NCI-H1930 (cell line): ENCODE results near the gene INMT.

Source experiments
- DNase-seq, 2 experiments: peaks; one replicate each; lab custom pipeline; 2025; lab: John Stamatoyannopoulos, UW

INMT gene

DNA sequence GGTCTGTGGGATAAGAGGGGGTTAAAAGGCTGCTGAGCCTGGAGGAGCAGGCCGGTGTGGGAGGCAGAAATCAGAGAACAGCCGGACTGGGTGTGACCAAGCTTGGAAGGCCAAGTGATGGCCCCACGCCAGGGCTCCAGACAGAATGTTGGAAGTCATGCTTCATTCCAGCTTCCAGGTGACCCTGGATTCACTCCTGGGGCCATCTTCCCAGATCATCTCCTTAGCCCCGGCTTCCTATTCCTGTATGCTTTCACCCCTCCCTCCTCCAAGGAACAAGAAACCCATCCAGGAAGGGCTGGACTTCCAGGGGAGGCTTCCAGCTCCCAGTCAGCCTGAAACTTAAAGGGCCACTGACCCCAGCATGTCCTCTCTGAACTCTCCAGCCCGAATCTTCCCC lies 1.0 kb downstream of the INMT start:
- no peak for DNase-seq

GRCh38 chr7:30754315-30754877 lies 2.5 kb downstream of the INMT start:
- no peak for DNase-seq

DNA sequence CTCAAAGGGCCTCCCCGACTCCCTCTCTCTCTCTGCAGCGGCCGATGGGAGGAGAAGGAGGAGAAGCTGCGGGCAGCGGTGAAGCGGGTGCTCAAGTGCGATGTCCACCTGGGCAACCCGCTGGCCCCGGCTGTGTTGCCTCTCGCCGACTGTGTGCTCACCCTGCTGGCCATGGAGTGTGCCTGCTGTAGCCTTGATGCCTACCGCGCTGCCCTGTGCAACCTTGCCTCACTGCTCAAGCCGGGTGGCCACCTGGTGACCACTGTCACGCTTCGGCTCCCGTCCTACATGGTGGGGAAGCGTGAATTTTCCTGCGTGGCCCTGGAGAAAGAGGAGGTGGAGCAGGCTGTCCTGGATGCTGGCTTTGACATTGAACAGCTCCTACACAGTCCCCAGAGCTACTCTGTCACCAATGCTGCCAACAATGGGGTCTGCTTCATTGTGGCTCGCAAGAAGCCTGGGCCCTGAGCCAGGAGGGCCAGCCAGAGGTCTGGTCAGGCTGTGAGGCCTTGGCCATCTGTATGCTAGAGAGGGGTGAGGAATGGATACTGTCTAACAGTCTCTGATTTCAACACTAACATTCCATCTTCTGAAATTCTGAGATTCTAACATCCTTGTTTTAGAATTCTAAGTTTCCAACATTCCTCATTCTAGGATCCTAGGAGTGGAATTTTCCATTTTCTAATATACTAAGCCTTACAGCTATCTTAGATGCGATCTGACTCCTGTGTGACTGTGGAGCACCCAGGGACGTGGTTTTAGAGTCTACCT lies 3.6 kb downstream of the INMT start:
- no peak for DNase-seq

DNA sequence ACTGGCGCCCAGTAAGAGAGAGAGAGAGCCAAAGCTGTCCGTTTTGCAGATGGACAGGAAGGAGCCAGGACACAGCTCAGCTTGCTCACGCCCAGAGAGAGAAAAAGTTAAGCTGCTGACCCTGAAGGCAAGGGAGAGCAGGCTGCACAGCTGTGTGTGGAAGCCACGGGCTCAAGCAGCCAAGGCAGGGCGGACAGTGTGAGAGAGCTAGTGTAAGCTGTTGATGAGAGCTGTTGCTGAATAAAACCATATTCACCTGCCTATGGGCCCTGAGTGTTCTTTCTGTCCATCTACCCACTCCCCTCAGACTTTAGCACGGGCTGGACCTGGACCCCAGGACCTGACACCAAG lies 5.4 kb downstream of the INMT start:
- no peak for DNase-seq

DNA sequence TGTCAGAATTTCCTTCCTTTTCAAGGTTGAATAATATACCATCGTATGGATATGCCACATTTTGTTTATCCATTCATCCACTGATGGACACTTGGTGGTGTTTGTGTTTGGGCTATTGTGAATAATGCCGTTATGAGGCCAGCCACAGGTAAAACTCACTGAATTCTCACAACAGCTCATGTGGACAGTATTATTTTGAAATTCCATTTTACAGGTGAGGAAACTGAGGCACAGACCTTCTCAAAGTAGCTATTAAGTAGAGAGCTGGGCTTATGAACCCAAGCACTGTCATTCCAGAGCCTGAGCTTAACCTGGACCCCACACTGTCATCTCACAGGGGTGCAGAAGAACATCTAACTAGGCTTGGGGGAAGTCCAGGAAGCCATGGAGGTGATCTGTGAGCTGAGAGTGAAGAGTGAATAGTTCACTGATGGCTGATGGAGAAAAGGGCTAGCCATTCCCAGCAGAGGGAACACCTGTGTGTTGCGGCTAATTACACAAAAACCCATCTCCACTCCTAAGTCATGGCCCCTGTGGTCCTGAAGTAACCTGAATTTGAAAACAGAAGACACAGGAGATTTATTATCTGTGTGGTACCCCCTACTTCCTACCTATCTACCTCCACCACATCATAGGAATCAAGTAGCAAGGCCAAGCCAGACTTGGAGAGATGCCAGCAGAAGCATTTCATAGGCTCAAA lies 8.7 kb downstream of the INMT start:
- no peak for DNase-seq

GRCh38 chr7:30761214-30762156 lies 9.6 kb downstream of the INMT start:
- DNase-seq = no peak

DNA sequence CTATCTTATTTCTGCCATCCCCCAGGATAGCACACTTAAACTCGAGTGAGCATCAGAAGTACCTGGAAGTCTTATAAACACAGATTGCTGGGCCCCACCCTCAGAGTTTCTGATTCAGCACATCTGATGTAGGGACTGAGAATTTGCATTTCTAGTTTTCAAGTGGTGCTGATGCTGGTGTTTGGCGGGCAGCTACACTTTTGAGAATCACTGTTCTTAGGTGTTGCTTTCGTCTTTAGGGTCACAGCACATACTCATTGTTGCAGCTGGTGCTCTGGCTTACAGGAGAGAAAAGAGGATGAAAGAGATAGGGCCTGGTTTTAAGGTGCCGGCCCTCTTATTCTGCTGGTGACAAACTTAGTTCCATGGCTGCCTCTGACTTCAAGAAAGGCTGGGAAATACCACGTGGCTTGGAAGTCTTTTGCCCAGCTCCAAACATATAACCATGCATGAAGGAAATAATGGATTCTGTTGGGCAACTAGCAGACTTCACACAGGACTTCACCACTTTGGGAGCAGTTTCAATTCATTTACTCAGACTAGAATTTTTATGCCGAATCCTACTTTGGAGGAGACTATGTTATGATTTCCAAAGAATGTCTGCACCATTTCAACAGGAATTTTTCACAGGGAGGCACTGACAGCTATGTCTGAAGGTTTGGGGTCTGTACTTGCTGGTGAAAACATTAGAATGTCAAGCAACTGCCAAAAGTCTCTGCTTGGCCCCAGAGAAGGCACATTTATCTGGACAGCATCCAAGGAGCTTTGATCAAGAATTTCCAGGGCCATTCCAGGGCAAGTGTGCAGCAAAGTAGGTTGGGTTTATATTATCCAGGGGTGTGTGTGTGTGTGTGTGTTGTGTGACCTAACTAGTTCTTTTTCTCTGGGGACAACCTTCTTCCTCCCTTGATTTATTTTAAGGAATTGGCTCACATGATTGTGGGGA lies 12.4 kb downstream of the INMT start:
- DNase-seq = no peak

DNA sequence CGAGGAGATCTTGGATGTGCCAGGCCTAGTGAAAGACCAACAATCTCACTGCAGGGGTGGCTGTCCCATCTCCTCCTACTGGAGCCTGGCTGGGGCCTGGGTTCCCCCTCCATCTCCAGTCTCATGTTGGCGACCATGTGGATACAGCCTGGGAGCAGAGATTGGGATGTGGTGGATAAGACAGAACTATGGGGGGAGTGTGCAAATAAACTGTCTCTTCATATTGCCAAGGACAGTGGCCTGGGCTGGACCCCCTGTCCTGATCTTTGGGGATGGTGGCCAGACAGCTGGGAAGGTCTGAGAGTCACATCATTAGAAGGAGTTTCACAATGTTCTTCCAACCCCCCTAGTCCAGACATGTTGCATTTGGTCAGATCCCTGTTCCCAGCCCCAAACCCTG lies 13.5 kb downstream of the INMT start:
- no peak for DNase-seq

GRCh38 chr7:30770845-30771173 lies 18.9 kb downstream of the INMT start:
- no peak for DNase-seq

DNA sequence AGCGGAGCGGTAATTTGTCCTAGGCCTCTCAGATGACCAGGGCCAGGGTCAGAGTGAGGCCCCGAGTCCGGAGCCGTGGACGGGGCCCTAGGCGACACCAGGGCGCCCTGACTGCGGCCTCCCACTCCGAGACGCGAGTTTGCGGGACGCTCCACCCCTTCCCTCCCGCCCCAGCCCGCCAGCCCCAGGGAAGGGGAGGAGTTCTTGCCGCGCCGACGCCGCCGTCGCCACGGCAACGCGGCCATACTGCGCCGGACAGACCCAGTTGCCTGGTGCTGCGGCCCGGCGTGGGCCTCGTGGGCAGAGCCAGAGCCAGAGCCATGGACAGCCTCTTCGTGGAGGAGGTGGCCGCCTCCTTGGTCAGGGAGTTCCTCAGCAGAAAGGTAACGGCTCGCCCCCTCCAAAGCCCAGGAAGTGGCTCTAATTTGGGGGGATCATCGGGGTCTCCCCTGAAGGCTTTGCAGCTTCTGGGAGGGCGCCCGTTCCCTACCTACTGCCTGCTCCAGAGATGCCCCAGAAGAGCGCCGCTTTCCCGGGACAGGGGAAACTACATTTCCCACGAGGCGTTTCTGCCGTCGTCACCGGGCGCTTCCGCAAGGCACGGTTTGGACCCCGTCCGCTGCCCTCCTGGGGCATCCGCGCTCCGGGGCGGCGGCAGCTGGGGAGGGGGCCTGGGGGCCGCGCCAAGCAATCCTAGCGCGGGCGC lies 19.4 kb downstream of the INMT start, which contains the start of gene MINDY4:
Gene MINDY4, plus strand, starts transcription at position 244 of the 706 bp plus-strand sequence. Its CDS starts 77 bp downstream, at position 321.
- peak; percentile 68 to 78 for DNase-seq

DNA sequence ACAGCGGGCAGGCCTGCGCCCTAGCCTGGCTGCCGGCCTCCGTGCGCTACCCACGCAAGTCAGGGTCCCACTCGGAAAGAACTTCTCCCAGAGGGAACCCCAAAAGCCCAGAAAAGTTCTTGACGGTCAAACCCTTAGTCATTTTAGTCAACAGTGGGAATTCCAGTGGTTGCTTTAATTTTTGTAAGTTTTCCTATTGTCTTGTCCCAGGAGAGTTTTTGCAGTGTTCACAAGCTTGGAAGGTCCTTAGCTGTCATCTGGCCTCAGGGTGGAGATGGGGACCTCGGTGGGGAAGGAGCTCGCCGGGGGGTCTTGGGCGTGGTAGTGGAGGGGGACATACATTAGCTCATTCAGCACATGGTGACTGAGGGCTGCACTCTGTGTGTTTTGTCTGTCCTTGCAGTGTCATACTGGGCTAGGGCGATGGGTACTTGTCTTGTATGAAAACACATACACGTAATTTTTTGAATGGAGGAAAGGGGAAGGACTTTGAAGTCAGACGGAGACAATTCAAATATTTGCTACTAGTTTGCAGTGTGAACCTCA lies 20.0 kb downstream of the INMT start:
- DNase-seq = no peak

DNA sequence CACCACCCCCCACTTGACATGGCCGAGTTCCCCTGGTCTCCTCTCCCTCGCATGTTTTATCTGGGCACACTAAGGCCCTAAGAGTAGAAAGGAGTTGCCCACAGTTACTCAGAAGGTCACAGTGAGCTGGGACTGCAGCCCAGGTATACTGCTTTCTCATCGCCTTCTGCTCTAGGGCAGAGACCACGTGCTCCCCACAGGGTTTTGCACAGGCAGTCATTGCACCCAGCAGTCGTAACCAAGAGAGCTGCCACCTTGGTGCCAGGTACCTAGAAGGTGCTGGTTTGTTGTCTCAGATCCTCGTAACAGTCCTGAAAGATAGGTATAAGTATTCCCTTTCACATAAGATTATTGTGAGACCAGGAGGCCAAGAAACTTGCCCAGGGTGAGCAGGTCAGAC lies 21.0 kb downstream of the INMT start:
- no peak for DNase-seq

GRCh38 chr7:30775992-30776391 lies 24.1 kb downstream of the INMT start:
- DNase-seq = no peak

- no peak for DNase-seq
Measured at GRCh38 chr7:30776971-30777370, 25.0 kb downstream of the INMT start.

GRCh38 chr7:30778255-30779025 lies 26.5 kb downstream of the INMT start:
- no peak for DNase-seq

- no peak for DNase-seq
Measured at GRCh38 chr7:30779574-30779973, 27.6 kb downstream of the INMT start.

- DNase-seq = no peak
Measured at GRCh38 chr7:30780941-30781340, 29.0 kb downstream of the INMT start.

DNA sequence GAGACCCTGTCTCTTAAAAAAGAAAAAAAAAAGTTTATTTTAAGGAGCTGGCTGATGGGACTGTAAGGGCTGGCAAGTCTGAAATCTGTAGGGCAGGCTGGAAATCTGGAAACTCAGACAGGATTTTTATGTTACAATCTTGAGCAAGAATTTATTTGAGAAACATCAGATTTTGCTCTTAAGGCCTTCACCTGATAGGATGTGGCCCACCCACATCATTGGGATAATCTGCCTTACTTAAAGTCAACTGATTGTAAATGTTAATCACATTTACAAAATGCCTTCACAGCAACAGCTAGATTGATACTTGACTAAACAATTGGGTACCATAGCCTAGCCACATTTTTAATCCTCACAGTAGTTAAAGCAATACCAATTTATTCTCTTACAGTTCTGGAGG lies 30.8 kb downstream of the INMT start:
- no peak for DNase-seq

DNA sequence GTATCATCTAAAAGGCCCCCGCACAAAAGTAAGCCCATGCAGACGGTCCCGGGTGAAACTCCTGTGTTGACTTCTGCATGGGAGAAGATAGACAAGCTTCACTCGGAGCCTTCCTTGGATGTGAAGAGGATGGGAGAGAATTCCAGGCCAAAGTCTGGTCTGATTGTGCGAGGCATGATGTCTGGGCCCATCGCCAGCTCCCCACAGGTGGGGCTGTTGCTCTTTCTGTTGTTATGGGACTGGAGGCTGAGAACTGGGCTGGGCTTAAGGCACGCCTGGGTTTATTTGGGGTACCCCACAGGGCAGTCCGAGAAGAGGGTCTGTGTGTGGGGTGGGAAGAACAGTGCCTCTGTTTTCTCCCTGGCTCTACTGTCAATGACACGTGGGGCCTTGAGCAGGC lies 33.9 kb downstream of the INMT start:
- no peak for DNase-seq
